Tongue (tissue), 2 donors: ENCODE measurements around the gene CENPP. TPM values are rescaled to one million over a fixed set of nuclear protein-coding genes. Genes with fewer than 3 reads are reported as not detected.

Source experiments
- DNase-seq: peaks from one replicate; pipeline ENCODE4 v3.0.0-alpha.2; 2015
- total RNA-seq: library from RNA; depleted of rRNA; stranded (reverse); fragments of >200 nt; gene quantifications from one replicate; pipeline ENCODE4 v1.2.3, GENCODE V29; 2014

The CENPP gene
- total RNA-seq, 1 donor from 2014 or later, result 7.7 TPM

- DNase-seq, result no peak
These were observed 12.1 kb upstream of the CENPP start for GRCh38 chr9:92313624-92314012.

DNA sequence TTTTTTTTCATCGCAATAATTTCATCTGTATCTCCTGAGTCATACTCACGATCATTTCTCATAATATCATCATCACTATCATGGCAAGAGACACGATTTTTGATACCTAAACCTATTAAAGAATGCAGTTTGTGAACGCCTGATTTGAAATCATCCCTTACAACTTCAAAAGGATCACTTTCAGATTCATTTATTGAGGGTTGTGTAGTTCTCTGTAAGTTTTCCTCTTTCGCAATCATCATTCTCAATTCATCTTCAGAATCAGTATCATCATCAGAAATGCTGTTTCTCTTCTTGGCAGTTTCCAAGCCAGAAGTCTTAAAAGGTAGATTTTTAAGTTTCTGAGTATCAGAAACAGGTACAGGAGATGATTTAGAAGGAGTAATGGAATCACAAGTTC, 10.3 kb upstream of the CENPP start:
- no peak for DNase-seq

- no peak for DNase-seq
These were observed 1.3 kb upstream of the CENPP start for GRCh38 chr9:92324431-92324830.

DNA sequence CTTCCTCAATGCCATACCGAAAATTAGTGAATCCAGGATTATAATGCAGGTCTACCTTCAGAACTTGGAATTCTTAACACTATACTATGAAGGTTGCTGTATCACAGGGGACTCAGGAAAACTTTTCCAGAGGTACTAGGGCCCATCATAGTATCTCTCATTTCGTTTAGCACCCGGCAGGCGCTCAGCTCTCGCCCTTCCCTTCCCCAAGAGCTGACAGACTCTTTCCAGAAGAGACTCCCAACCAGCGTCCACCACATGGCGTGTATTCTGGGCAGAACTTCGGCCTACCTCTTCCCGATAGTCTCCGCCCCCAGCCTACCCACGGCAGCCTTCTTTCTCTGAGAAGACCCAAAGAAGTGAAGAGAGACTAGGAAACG, 874 bp upstream of the CENPP start:
- no peak for DNase-seq

GRCh38 chr9:92325991-92326500, 293 bp downstream of the CENPP start:
- DNase-seq, result no peak

DNA sequence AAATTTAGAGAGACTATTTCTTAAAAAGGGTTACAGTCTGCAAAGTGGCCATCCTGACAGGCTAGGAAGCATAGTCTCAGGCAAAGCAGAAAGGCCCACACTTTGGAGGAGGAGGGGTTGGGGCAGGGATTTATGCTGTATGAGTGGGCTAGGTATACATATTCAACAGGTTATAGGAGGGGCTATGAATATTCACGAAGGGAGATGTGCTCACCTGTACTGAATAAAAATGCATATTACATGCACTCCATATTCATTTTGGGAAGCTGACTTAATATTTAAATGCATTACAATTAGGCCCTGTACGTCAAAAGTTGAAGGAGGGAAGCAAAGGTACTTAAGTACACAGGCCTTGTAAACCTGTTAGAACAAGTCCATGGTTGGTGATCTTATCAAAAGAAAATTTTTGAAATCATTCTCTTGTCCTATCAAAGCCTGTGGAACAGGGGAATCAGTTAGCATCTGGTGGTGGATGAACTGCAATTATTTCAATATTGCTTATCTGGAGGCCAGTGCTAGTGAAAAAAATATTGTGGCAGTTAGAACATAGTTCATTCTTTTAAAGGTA, 1.6 kb downstream of the CENPP start:
- no peak for DNase-seq

DNA sequence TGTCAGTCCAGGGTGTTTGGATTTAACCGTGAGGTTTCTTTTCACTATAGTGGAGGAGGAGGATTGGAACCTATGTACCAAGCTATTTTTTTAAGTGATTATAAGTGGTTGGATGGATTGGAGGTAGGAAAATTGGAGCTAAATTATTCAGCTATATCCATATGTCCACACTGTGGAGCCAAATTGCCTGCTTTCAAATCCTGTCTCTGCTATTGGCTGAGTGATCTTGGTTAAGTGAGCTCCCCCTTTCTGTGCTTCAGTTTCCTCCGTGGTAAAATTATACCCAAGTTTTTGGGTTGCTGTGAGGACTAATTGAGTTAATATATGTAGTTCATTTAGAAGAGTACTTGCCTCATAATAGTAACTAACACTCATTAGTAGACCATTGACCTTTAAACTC, 2.5 kb downstream of the CENPP start:
- peak; percentile 69 for DNase-seq

DNA sequence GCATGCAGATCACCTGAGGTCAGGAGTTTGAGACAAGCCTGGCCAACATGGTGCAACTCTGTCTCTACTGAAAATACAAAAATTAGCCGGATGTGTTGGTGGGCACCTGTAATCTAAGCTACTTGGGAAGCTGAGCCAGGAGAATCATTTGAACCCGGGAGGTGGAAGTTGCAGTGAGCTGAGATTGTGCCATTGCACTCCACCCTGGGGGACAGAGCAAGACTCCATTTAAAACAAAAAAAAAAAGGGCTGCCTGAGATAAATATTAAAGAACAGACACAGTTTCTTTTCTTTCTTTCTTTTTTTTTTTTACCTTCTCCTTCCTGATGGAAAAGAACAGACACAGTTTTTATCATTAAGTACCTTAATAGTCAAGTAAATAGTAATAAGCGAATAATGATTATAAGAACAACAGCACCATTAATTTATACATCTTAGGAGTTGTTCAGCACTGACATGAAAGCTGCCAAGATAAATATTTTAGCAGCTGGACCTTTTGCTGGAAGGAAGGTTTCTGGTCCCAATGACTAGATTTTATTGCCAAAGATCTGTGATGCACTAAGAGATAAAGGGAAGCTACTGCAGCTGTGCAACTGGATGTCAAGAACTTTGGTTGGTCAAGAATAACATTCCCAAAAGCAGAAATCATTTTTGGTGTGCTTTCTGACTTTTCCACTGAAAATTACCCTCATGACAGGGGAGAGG, 7.0 kb downstream of the CENPP start:
- DNase-seq, result peak; percentile 23

DNA sequence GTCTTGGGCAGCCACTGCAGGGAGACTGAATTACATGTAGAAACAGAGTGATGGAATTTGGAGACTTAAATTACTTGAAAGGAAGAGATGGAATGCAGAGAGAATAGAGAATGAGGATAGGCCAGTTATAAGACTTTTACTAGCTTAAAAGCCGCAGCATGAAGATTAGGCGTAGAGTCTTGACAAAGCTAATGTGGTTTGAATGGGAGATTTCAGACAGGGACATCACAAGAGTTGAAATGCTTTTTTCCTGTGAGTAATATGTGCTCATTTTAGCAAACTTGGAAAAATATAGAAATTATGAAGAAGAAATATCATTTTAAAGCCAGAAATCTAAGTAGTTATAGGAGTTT, 7.5 kb downstream of the CENPP start:
- no peak for DNase-seq

- DNase-seq, result no peak
These were observed 15.8 kb downstream of the CENPP start for GRCh38 chr9:92341578-92341977.

- DNase-seq, result peak; percentile 20
These were observed 17.2 kb downstream of the CENPP start for GRCh38 chr9:92342825-92343488.

GRCh38 chr9:92345582-92345981, 19.8 kb downstream of the CENPP start:
- no peak for DNase-seq

GRCh38 chr9:92349771-92350739, 24.3 kb downstream of the CENPP start:
- peak; percentile 87 for DNase-seq

GRCh38 chr9:92350740-92351133, 25.0 kb downstream of the CENPP start:
- no peak for DNase-seq

- no peak for DNase-seq
These were observed 27.3 kb downstream of the CENPP start for GRCh38 chr9:92353051-92353450.

- DNase-seq, result peak; percentile 43
These were observed 33.7 kb downstream of the CENPP start for GRCh38 chr9:92359394-92359995.

DNA sequence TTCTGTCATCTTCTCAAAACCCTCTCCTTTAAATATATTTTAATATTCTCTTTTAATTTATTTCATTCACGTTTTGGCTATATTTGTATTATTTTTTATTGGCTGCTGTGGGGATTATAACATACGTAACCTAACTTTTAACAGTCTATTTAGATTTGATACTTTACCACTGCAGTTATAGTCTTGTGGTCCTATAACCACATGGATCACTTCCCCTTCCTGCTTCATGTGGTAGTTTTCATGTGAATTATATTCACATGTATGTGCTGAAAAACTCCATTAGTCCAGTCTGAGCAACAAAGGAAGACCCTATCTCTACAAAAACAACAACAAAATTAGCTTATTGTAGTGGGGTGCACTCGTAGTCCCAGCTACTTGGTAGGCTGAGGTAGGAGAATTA, 34.3 kb downstream of the CENPP start:
- no peak for DNase-seq

- DNase-seq, result no peak
These were observed 43.3 kb downstream of the CENPP start for GRCh38 chr9:92369075-92369474.

DNA sequence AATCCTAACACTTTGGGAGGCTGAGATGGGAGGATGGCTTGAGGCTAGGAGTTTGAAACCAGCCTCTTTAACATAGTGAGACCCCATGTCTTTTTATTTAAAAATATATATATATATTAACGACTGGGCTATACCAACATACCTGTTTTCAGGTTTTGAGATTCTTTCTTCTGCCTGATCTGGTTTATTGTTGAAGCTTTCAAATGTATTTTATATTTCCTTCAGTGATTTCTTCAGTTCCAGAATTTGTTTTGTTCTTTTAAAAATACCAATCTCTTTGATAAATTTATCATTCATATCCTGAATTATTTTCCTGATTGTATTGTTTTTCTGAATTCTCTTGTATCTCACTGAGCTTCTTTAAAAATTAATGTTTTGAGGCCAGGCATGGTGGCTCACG, 47.4 kb downstream of the CENPP start:
- DNase-seq, result no peak

DNA sequence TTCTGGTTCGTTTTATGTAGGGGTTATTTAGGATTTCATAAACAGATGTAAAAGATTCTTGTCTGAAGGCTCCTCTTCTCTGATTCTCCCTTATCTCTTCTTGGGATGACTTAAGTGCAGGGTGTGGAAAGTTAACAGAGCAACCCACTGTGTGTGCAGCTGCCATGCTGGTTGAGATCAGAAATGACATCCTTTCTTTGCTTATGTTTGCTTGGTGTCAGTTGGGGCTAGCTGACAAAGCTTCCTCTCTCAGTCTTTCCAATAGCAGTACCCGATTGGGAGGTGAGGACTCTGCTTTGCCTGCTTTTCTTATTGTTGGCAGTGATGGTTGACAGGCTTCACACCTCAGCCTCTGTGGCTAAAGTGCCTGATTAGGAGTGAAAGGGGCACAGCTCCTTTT, 52.1 kb downstream of the CENPP start:
- DNase-seq, result no peak

GRCh38 chr9:92378865-92379560, 53.3 kb downstream of the CENPP start:
- no peak for DNase-seq

DNA sequence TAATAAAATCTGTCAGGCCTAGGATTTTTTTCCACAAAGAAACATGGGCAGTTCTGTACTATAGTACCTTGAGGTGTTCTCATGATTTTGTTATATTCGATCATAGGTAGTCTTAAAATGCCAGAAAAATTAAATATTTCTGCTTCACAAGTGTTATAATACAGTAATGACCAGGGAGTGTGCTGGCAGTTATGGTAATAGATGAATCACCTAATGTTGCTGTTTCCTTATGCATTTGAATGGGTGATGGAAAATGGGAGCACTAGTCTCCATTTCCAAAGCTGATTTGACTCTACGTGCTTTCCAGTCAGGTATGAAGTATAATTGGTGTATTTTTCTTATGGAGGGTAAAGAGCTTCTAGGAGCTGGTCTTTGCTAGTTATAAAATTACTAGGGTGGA, 54.9 kb downstream of the CENPP start:
- DNase-seq, result no peak
